Ammon's horn (tissue), 1 donor: ENCODE data around the gene SPATA31C1.
"Not testable (repeated sequence)": the region's sequence is repeated elsewhere in the genome, so short reads cannot be mapped to it uniquely, and the experiment has no call there.

Source experiments
- DNase-seq: peaks from one replicate; pipeline ENCODE4 v3.0.0-alpha.2; 2016; ENCODE audit warnings: low spot score

SPATA31C1 gene

GRCh38 chr9:87938336-87938735 is 20.6 kb downstream of the SPATA31C1 start:
- not testable (repeated sequence) for DNase-seq

GRCh38 chr9:87939096-87939495 is 21.3 kb downstream of the SPATA31C1 start:
- DNase-seq = not testable (repeated sequence)

GRCh38 chr9:87944096-87944495 is 26.3 kb downstream of the SPATA31C1 start:
- DNase-seq = no peak

GRCh38 chr9:87944682-87945081 is 26.9 kb downstream of the SPATA31C1 start:
- no peak for DNase-seq

- DNase-seq = no peak
These were observed 32.5 kb downstream of the SPATA31C1 start for GRCh38 chr9:87950296-87950695.

- DNase-seq = no peak
These were observed 33.2 kb downstream of the SPATA31C1 start for GRCh38 chr9:87950765-87951488.

GRCh38 chr9:87954230-87954629 is 36.5 kb downstream of the SPATA31C1 start:
- no peak for DNase-seq

GRCh38 chr9:87957839-87958238 is 40.1 kb downstream of the SPATA31C1 start:
- DNase-seq = no peak

GRCh38 chr9:87958591-87958990 is 40.8 kb downstream of the SPATA31C1 start:
- DNase-seq = no peak

GRCh38 chr9:87959916-87960581 is 42.3 kb downstream of the SPATA31C1 start:
- no peak for DNase-seq

- no peak for DNase-seq
These were observed 46.0 kb downstream of the SPATA31C1 start for GRCh38 chr9:87963770-87964169.

- no peak for DNase-seq
These were observed 47.1 kb downstream of the SPATA31C1 start for GRCh38 chr9:87964826-87965225.

- no peak for DNase-seq
These were observed 50.4 kb downstream of the SPATA31C1 start for GRCh38 chr9:87968155-87968554.

- no peak for DNase-seq
These were observed 52.8 kb downstream of the SPATA31C1 start for GRCh38 chr9:87970602-87971001.

- no peak for DNase-seq
These were observed 55.4 kb downstream of the SPATA31C1 start for GRCh38 chr9:87973122-87973521.
